Measurements from ENCODE around the gene POC1A. TPM values are rescaled to one million over a fixed set of nuclear protein-coding genes. Genes with fewer than 3 reads are reported as not detected.
A peak's percentile ranks its signal among the peaks of the same experiment; 100 is the strongest.

Gene POC1A
- total RNA-seq, 4 donors from 2014 or later: 0.65 to 2.0 (median 1.2) TPM

DNA sequence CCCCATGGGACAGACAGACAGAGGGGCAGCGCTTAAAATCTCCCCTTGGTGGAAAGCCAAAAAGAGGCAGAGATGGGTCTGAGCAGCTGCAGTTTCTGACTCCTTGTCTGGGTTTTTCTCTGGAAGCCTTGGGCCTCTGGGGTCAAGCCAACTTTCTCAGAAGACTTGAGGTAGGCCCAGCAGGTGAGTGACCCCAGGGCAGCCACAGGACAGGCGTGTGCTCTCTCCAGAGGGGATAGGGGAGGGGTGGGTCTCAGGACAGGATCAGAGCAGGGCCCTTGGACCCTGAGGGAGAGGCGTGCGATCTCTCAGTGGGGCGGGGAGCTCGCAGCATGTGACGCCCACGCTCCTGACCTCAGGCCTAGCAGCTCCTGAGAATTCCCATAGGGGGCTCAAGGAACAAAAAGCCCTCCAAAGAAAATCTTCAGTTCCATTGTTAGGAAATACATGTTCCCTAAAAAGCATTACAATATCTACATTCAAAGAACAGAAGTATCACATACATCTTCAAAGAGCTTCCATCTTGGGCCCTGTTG is 63.2 kb downstream of the POC1A start:
- no peak for DNase-seq (ENCODE audit: low spot score)
- TF ChIP-seq, protein P1, sequence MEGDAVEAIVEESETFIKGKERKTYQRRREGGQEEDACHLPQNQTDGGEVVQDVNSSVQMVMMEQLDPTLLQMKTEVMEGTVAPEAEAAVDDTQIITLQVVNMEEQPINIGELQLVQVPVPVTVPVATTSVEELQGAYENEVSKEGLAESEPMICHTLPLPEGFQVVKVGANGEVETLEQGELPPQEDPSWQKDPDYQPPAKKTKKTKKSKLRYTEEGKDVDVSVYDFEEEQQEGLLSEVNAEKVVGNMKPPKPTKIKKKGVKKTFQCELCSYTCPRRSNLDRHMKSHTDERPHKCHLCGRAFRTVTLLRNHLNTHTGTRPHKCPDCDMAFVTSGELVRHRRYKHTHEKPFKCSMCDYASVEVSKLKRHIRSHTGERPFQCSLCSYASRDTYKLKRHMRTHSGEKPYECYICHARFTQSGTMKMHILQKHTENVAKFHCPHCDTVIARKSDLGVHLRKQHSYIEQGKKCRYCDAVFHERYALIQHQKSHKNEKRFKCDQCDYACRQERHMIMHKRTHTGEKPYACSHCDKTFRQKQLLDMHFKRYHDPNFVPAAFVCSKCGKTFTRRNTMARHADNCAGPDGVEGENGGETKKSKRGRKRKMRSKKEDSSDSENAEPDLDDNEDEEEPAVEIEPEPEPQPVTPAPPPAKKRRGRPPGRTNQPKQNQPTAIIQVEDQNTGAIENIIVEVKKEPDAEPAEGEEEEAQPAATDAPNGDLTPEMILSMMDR (IDR thresholded peaks at IDR 0.05): no peak
- ATAC-seq (ENCODE audit: low FRiP score): no peak

DNA sequence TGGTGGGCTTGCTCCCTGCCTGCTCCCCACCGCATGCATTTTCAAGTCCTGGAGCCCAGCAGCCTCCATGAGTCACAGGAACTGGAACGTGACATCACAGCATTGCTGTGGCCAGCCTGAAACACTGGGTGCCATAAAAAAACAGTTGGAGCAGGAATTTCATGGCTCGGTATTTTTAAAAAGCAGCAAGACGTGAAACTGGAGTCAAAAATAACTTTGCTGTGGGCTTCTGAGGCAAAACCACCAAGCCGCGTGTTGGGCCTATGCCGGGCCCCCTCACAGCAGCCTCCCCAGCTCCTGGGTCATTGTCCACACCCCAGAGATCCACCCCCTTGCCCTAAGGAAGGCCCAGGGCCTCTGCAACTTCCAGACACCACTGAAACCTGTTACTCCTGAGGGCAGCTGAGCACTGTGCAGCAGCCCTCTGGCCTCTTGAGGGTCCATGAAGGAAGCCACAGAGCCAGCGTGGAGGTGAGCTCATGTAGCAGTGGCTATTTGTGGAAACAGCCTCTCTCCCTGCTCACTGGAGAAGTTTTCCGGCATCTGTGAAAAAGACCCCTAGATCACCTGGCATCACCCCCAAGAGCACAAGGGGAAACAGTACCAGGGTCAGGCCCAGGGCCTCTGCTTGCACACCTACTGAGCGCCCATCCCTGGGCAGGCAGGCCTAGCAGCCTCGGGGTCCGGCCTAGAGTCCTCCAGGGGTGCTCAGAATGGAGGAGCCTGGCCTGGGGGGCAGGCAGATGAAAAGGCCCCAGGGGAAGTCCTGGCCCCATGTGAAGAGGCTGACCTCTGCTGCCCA is 63.9 kb downstream of the POC1A start:
- DNase-seq (ENCODE audit: low spot score) (no peak), ATAC-seq (ENCODE audit: low FRiP score) (no peak)
- TF ChIP-seq, protein P1 (IDR thresholded peaks at IDR 0.05): no peak

DNA sequence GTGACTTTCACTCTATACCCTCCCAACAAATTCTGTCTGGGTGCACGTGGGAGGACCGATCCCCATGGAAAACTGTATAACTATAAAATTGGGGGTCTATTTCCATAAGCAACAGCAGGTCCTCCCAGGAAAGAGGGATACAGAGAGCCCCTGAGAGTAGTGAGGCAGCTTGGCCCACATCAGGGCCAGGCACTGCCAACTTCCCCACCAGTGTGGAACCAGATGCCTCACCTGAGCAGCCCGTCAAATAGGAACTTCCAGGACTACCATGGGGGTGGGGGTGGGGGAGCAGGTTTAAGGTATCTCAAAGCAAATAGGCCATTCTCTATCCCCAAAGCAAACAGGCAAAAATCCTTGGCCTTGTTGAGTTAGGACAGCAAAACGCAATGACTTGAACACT is 64.5 kb downstream of the POC1A start:
- DNase-seq (ENCODE audit: low spot score): no peak
- no peak for ATAC-seq (ENCODE audit: low FRiP score)
- TF ChIP-seq, protein P1 (IDR thresholded peaks at IDR 0.05): no peak

DNA sequence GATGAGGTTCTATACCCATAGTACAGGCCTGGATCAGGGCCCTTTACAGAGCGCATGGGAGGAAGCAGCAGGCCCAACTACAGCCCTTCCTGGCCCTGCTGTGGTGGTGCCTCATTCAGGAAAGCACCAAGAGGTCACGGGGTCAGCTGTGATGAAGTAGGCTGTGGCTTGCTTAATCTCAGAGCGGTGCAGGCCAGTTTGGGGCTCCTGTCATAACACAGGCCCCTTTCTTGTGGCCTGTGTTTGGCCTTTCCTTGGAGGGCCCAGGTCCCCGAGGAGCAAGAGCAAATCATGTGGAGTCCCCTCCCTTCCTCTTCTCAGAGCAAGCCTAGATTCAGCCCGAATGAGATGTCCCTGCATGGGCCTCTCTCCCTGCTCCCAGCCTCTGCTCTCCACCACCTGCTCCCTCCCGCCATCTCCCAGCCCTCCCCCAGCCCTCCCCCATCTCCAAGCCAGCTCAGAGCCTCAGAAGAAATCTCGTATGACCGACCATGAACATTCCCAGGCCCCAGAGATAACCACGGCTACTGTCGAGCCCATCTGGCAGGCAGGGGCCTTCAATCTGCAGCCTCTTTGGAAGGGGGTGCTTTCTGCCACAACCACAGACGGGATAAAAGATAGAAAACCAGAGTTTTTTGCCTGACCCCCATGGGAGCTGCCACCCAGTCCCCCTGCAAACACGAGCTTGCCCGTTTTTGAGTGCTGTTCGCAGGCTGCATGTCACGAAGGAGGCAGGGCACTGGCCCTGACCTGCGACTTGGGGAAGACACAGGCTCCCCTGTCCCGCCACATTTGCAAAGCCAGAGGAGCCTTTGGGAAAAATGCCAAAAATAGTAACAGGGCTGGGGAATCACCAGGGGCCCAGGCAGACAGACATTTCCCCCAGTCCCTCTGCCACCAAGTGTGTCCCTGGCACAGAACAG is 65.5 kb downstream of the POC1A start:
- TF ChIP-seq, protein P1 (IDR thresholded peaks at IDR 0.05): no peak
- peak; percentile 42 for DNase-seq (ENCODE audit: low spot score)
- ATAC-seq (ENCODE audit: low FRiP score): no peak

DNA sequence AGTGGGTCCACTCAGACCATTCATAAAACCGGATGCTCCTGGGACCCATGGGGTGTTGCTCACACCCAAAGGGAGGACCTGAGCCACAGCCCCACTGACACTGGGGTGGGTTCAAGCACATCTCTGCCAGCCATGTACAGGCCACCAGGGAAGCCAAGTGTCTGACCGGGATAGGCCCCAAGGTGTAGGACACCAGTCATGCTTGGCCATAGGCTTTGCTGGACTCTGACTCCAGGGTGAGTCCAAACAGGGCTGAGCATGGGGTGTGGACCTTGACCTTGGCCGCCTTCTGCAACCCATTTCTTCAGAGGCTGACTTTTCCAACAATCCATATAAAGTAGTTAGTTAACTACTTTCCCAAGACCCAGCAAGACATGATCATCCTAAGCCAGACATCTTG is 66.5 kb downstream of the POC1A start:
- DNase-seq (ENCODE audit: low spot score): no peak
- TF ChIP-seq, protein P1 (IDR thresholded peaks at IDR 0.05): no peak
- ATAC-seq (ENCODE audit: low FRiP score): no peak

DNA sequence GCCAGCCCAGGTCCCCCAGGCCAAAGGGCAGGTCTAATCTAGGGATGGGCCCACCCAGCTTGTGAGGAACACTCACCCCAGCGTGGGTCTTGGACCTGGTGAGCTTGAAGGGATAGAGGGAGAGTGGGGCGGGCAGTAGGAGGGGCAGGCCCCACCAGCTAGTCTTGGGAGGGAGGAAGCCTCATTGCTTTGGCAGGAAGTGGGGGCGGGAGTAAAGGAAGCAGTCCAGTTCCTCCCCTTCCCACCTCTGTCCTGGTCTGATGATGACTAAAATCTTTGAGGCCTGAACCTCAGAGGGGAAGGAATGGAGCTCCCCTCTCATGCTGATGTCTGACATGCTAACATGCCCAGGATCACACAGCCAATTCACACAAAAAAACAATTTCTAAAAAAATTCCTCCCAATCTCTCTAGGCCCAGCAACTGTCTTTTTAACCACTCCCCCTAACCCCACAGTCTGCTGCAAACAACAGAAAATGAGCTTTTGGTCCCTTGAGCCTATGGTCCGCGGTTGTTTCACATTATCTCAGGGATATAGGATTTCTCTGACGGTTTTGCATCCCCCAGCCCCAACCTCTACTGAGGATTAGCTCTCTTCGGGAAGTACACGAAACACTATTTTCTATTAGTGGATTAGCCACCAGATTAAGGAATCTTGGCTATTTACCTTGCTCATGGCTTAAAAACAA is 67.1 kb downstream of the POC1A start:
- DNase-seq (ENCODE audit: low spot score): no peak
- ATAC-seq (ENCODE audit: low FRiP score): no peak
- TF ChIP-seq, protein P1 (IDR thresholded peaks at IDR 0.05): no peak

All from omental fat pad (tissue), 4 donors.